ENCODE data around the gene PPP1R15B.

PPP1R15B gene

DNA sequence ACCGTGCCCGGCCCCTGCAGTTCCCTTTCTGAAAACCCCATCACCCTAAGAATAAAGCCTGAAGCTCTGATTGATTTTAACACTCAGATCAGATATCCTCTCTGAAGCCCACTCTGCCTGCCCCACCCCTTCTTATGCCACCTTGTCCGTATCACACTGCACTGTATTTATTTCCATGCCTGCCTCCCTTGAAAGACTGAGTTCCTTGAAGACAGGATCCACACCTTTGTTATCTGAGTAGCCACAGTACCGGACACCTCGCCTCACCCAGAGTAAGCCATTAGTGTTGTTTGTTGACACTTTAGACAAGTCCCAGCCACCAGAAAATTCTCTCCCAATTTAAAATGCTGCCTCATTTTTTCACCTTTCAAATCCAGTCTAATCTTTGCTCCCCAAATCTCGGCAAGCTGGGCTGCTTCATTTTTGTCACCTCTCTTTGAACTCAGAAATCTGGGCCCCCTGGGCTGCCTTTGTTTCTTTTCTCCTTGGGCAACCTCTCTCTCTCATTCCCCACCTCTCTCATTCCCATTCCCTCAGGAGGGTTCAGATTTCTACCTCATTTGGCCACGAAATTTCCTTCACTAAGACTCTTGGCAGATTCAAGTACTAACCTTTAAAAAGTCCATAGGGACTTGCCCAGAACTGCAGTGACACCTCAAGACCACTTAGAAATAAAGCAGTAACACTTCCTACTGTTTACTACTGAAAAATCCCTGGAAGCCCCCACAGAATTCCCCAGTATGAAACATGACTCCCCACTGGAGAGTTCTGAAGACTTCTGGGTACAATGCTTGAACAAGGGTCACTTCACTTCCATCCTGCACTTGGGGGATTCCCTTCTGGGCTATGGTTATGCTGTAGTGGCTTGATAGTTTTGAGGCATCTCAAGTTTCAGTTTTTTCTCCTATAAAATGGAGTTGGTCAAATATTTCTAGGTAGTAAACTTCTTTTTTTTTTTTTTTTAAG lies 8.7 kb upstream of the PPP1R15B start:
- DNase-seq (ENCODE audit: low read depth) = no peak

DNA sequence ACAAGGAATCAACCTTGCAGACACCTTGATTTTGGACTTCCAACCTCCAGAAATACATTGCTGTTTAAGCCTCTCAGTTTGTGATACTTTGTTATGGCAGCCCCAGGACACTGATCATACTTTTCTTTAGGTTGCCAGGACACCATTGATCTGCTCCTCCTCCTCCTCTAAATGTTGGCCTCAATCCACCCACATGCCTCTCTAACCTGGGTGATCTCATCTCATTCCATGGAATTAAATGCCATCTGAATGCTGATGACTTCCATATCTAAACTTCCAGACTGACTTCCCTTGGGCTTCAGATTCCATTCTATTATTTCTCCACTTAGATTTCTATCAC lies 7.4 kb upstream of the PPP1R15B start:
- no peak for DNase-seq (ENCODE audit: low read depth)

DNA sequence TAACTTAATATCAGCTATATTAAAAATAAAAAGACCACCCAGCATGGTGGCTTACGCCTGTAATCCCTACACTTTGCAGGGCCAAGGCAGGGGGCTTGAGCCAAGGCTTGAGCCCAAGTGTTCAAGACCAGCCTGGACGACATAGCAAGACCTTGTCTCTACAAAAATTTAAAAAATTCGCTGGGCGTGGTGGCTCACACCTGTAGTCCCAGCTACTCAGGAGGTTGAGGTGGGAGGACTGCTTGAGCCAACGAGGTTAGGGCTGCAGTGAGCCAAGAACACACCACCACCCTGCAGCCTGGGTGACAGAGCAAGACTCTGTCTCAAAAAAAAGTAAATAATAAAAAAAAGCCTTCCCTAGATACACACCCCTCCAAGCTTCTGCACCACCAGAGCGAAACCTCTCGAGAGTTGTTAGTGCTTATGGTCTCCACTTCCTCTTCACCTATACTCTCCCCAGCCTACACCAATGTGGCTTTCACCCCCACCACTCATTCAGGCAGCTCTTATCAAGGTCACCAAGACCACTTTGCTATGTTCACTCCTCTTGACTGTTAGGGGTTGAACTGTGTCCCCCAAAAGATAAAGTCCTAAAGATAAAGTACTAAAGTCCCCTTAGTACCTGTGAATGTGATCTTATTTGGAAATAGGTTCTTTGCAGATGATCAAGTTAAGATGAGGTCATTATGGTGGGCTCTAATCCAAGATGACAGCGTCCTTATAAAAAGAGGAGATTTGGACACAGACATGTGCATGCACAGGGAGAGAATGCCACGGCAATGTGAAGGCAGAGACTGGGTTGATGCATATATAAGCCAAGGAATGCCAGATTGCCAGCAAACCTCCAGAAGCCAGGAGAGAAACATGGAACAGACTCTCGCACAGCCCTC lies 6.8 kb upstream of the PPP1R15B start:
- DNase-seq (ENCODE audit: low read depth) = peak; percentile 53

DNA sequence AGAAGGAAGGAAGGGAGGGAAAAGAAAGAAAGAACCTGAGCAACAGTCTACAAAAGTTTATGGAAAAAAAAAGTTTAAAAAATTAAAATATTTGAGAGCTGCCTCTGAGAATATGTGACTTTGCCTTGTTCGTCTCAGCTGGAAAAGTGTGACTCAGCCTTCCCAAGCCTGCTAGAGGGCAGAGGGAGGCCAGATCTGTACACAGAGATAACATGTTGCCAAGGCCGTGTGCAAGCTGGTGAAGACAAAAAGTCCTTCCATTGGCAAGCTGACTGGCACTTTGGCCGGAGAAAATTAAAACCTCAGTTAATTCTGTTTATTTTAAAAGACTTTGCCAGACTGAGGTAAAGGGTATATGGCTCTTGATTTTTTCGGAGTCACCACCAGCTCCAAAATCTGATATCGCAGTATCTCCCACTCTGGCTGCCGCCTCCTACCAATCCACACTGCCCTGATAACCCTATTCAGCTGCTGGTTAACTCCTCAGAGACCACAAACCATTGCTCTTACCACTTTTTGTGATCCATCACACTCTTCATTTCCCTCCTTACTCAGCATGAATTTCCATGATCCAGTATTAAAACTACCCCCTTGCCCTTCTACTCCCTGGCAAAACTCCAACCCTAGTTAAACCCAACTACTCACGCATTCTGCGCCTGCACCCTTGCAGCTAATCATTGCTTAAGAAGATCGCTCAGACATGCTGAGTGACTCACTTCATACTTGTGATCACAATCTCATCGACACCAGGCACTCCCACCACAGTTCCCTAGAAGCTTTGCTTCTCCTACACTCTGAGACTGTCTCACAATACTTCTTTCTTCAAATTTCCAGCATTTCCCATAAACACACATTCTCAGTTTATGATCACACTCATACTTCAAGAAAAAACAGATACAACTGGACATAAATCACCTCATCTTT lies 5.7 kb upstream of the PPP1R15B start:
- DNase-seq (ENCODE audit: low read depth) = peak; percentile 97

DNA sequence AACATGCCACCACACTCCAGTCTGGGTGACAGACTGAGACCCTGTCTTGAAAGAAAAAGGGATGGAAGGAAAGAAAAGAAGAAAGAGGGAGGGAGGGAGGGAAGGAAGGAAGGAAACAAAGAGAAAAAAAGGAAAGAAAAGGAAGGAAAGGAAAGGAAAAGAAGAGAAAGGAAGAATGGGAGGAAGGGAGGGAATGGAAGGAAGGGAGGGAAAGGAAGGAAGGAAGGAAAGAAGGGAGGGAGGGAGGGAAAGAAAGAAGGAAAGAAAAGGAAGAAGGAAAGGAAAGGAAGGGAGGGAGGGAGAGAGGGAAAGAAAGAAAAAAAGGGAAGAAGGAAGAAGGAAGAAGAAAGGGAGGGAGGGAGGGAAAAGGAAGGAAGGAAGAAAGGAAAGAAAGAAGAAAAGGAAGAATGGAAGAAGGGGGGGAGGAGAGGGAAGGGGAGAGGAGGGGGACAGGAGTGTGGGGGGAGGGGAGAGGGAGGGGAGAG lies 5.0 kb upstream of the PPP1R15B start:
- DNase-seq (ENCODE audit: low read depth) = no peak

DNA sequence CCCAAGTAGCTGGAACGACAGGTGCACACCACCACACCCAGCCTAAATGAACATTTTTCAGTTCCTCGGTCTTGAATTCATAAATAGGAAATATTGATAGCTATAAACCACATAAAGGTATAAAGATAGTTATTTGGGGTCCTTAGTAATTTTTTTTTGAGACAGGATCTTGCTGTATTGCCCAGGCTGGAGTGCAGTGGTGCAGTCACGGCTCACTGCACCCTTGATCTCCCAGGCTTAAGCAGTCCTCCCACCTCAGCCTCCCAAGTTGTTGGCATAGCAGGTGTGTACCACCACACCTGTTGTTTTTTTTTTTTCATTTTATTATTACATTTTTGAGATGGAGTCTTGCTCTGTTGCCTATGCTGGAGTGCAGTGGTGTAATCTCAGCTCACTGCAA lies 3.7 kb upstream of the PPP1R15B start:
- DNase-seq (ENCODE audit: low read depth) = no peak

DNA sequence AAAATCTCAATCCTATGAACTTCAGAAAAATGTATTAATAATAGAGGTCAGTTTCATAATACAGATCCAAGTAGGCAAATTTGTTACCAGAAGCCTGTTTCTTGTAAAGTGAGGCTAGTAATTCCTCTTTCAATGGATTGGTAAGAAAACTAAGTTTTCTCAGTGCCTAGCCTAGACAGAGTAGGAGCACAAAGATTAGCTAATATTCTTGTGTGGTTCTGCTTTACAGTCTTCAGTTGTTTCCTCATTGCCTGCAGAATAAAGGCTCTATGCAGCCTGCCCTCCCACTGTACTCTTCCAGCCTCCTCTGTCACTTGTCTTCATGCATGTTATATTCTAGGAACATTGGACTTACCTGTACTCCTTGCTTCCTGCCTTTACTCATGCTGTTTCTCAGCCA lies 2.4 kb upstream of the PPP1R15B start:
- no peak for DNase-seq (ENCODE audit: low read depth)

DNA sequence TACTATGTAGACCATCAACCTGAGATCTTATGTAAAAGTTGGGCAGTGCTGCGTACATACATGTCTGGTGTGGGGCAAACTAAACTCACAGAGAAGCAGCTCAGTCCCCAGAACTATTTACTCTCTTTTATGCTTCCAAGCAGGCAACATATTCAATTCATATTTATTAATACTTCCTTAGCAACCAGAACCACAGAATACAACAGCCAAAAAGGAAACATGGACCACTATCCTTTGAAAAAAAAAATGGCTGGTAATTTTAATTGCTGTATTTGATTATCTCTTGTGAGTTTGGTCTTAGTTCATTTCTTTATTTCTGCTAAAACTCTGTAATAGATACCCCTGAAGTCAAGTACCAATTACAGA lies 1.5 kb upstream of the PPP1R15B start:
- no peak for DNase-seq (ENCODE audit: low read depth)

DNA sequence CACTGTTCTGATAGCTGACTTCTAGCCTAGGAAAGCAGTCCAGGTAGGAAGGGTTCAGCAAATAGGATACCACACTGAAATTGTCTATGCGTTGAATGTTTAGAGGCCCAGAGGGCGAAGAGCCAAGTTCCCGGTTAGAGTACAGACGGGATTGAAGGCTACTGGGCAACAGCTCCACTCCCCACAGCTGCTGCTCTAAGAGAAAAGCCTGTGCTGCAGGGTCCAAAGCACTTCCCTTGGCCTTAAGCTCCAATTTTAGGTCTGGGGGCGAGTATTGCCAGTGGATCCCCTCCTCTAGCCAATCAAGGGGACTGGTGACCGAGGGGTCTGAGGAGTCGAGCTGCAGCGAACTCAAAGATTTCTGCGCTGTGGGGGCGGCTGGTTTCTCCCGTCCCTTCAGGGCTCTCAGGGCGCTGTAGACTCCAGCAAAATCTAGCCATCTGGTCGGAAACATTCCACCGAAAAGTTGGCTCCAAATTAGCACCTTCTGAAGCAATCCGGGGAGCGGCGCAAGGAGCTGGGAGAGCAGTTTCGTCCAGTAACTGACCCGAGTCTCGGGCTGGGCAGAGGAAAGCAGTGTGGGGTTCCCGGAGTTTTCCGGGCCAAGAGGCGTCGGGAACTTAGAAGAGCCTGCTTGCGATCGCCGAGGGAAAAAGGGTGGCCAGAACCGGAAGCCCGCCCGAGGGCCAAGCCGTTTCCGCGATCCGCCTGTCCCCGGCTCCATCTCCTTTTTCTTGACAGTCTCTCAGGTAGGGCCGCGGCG lies 748 bp downstream of the PPP1R15B start:
- DNase-seq (ENCODE audit: low read depth) = peak; percentile 24

DNA sequence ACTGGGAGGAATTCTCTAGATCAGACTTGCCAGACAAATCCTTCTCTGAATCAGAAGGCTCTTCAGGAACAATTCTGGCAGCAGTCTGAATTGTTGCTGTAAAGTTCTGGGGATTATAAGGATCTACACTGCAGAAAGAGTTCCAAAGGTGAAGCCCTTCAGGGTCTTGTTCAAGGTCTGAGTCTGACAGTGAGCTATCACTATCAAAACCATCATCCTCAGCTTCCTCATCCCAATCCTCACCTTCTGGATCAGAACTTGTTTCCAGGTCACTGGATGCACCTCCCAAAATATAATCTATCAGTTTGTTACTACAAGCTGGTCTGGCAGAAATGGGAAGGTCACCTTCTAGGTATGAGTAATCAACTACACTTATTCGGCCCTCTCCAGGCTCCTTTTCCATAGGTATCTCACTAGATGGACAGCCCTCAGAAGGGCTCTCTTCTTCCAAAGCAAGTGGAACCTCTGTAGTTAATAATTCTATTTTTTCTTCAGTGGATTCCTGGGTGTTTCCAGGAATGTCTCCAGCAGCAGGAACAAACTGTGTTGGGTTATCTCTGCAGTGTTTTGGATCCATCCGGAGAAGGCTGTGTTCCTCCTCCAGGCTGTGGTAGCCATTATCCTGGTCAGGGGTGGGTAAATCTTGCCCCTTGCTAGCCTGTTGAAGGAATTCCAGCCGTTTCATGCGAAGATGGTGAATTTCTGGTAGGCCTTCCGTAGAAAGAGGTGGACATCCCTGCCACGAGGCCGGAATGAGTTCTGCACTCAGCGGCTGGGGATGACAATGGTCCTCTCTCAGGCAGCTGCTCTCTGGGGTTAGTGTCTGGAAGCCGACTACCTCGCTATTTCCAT lies 1.6 kb downstream of the PPP1R15B start:
- DNase-seq (ENCODE audit: low read depth) = no peak

DNA sequence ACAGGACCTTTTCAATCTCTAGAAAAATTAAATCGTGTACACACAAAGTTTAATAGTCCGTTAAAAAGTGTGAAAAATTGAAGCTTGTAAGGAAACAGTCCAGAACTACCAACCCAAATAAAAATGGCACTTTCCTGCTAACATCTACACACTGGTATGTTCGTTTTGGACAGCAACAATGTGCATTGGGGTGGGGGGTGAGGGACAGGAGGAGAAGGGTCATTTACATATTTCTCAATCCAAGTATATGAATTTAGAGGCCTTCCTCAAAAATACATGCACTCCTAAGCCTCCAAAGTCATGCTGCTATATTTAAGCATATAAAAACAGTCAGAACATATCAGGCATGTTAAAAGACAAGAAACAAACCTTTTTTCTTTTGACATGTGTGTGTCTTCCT lies 2.5 kb downstream of the PPP1R15B start:
- no peak for DNase-seq (ENCODE audit: low read depth)

DNA sequence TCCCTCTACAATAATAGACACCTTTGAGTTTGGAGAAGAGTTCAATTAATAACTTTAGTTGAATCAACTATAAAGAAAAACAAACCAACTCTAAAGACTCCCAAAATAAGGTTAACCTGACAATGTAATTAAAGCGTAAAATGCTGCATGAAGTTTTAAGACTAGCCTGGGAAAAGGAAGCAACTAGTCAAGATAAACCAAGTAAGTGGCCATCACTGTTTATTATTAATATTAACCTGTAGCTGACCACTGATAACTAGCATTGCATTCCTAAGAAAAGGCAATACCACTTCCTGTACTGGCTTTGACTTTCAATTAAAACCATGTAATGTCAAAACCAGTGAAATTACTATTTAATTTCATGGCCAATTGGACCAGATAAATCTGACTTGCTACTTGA lies 3.0 kb downstream of the PPP1R15B start:
- no peak for DNase-seq (ENCODE audit: low read depth)

DNA sequence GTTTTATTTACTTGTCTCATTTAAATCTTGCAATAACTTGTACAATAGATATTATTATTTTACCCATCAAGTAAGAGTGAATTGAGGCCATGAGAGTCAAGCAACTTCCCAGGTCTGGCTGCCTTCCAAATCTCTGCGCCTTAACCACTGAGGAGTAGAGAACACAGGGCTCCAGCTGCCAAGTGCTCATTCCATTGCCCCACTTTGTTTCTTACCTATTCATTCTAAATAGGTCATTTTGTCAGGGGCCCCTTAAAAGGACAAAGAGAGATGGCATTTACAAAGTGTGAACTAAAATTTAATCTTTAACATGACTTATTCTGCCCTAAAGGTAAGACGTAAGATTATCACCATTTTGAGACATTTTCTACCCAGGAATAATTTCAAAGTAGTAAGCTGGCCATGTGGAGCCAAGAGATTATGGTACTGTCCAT lies 3.5 kb downstream of the PPP1R15B start:
- no peak for DNase-seq (ENCODE audit: low read depth)

DNA sequence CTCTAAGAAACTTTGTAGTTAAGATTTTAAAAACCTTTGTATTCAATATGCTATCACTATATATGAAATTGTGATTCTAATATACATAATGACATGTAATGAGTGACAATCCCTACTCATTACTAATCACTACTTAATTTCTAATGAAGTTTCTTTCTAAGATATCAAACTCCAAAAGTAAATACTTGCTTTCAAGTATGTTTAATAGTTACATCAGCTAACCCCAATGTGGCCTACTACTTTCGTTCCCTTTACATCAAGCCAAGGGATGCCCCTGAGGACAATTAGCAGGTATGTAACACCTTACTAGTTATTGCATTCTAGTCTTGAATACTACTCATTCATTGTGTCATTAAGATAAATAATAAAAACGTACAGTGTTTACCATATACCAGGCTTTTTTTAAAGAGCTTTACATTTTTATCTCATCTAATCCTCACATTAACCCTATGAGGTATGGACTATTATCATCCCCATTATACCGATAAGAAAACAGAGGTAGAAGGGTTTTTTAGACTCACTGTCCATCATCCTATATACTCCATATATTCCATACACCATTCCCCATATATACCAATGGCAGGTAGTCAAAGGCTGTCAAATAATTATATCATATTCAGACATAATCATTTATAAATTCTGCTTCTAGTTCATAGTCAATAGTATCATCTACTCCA lies 4.2 kb downstream of the PPP1R15B start:
- no peak for DNase-seq (ENCODE audit: low read depth)

DNA sequence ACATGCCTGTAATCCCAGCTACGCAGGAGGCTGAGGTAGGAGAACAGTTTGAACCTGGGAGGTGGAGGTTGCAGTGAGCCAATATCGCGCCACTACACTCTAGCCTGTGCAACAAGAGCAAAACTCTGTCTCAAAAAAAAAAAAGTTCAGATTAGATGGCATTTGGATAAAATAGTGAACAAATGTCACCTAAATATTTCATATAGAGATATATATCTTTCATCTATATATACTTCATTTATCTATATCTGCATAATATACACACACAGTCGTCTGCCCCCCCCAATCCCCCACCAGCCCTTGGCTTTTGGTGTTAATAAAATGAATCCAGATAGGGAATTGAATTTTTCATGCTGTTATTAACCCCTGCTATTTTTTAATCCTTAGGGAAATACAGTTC lies 5.0 kb downstream of the PPP1R15B start:
- DNase-seq (ENCODE audit: low read depth) = no peak

DNA sequence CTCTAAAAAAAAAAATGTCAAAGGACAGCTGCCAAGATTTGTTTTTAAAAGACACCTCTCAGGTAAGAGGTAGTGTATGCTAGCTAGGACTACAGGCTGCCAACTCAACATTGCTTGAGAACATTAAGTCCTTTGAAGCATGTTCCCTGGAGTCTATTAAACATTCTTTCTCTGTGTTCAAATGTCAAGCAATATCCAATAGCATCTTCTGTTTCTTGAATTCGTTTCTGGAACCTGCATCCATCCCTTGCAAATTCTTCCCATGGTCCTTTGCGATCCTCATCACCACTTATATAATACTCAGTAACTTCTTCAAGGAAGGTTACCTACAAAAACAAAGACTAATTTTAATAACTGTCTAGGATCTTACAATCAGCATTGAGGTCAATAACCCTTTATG lies 5.6 kb downstream of the PPP1R15B start:
- no peak for DNase-seq (ENCODE audit: low read depth)

DNA sequence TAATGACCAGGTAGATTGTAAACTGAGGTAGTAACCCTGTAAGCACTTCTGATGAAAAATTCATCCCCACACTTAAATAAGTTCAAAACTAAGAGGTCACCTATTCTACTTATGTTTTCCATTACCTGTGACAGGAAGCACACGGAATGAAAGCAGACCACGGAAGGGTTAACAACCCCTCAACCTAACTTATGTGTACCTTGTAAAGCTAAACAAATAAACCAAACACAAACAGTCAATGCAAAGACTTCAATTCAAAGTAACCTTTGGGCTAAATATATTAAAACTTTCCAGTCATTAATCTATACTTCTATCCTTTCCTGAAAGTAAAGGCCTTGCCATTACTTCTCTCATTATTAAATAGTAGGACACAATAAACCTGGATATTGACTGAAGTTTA lies 7.0 kb downstream of the PPP1R15B start:
- no peak for DNase-seq (ENCODE audit: low read depth)

DNA sequence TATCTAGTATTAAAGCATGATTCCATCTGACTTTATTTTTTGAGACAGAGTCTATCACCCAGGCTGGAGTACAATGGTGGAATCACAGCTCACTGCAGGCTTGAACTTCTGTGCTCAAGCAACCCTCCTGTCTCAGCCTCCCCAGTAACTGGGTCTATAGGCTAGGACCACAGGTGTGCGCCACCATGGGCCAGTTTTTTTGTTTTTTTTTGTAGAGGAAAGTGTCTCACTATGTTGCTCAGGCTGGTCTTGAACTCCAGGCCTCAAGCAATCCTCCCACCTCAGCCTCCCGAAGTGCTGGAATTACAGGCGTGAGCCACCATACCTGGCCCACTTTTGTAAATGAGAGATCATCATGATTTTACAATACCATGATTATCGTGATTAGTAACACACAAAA lies 9.2 kb downstream of the PPP1R15B start:
- DNase-seq (ENCODE audit: low read depth) = no peak

DNA sequence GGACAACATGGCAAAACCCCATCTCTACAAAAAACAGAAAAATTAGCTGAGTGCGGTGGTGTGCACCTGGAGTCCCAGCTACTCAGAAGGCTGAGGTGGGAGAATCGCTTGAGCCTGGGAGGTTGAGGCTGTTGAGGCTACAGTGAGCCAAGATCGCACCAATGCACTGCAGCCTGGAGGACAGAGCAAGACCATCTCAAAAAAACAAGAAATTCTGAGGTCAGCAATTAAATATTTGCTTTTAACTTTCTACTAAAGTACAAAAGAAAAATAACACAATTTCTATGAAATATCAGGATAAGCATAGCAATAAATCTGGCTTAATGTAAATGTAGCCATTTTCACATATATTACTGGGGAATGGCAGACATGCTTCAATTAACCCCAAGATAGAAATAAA lies 9.9 kb downstream of the PPP1R15B start:
- no peak for DNase-seq (ENCODE audit: low read depth)

Data from GM04504 (cell line).